HG02973 (cell line): ENCODE measurements around the gene CBX6.

Experiments
- ATAC-seq: cut with Tn5 transposase; IDR thresholded peaks from one replicate; pipeline ENCODE4 v1.9.1; 2021; ENCODE audit warnings: moderate library complexity; ENCODE audit not compliant: unreplicated experiment

The CBX6 gene

DNA sequence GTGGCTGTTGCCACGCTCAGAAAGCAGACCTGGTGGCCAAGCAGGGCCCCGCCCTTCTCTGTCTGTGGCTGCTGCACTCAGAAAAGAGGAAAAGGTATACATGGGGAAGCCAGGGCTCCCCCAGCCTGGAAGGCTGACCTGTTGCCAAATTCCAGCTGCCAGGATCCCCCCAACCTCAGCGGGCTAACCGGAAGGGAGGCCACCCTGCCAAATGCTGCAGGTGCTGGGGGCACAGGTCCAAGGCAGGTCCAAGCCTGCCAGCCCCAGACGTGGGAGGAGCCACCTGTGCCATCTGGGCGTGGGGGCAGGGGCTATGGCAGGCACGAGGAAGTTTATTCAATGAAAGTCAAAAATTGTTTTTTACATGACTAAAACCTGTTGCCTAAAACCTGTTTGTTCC is 30.8 kb downstream of the CBX6 start:
- ATAC-seq: no peak

DNA sequence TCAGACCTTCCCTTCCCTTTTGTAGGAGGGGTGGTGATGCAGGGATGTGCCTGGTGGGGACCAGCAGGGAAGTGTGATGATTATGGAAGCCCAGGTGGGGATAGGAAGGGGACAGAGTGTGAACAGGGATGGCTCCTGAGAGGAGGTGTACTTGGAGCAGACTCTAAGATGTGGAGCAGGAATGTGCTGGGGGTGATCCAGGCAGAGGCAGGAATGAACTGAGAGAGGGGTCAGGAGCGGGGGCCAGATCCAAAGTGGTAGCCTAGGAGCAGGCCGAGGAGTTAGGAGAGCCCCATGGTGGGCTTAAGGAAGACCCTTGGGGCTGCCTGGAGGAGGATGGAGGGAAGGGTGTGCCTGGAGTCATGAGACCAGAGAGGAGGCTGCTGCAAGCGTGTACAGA is 31.9 kb downstream of the CBX6 start:
- no peak for ATAC-seq

DNA sequence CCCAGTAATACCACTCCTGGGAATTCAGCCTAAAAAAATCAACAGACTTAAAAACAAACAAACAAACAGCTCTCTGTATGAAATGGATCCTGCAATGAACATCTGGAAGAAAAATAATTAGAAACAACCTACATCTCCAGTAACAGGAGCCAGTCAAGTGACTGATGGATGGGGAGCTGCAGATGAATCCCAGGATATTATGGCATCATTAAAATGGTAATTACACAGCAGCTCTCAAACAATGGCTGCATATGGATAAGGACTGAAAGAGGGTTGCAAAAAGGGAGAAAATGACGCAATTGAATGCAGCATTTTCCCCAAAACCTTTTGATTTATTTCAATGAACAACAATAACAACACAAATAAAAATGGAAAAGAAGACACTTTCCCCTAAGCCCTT is 32.3 kb downstream of the CBX6 start:
- no peak for ATAC-seq

DNA sequence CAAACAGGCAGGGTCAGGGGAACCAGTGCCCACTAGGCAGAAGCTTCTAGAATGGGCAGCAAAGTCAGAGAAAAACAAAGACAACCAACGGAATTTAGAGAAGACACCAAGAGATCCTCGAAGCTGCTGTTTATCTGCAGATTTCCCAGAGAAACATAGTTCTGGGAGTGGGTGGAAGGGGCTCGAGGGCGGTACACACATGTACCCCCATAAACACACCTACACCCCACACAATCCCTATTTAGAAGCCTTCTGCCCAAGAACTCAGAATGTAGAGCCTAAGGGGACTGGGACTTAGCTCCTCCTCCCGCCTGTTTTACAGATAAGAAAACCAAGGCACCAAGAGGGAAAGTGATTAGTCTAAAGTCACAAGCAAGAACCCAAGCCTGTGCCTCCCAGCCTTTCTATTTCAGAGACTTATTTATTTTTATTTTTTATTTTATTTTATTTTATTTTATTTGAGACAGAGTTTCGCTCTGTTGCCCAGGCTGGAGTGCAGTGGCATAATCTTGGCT is 34.5 kb downstream of the CBX6 start:
- no peak for ATAC-seq

DNA sequence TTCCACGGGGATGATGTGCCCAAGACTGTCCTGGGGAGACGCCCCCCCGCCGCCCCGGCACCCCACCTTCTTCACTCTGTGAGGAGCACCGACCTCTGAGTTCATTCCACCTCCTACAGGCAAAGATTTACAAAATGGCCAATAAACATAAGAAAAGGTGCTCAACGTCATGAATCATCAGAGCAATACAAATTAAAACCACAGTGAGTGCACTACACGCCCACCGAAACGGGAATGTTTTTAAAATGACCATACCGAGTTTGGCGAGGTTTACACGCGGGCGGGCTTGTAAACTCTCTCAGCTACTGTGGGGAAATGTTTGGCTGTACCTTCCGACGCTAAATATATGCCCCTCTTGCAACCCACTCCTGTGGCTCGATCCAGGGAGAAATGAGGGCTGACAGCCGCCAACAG is 36.1 kb downstream of the CBX6 start:
- no peak for ATAC-seq

DNA sequence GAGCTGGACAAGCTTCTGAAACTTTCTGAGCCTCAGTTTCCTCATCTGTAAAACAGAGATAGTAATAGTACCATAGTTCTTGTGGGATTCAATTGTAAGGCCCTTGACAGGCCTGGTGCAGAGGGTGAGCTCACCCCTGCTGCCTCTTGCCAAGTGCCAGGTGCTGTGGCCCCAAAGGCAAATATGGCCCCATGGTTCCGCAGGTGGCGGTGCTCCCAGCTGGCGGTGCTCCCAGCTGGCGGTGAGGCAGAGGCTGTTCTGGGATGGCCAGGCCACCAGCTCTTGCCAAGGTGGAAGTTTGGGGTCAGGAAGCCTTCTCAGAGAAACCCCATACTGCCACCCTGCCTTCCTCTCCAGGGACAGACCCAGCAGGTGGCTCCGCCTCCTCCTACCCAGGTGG is 37.0 kb downstream of the CBX6 start:
- no peak for ATAC-seq

DNA sequence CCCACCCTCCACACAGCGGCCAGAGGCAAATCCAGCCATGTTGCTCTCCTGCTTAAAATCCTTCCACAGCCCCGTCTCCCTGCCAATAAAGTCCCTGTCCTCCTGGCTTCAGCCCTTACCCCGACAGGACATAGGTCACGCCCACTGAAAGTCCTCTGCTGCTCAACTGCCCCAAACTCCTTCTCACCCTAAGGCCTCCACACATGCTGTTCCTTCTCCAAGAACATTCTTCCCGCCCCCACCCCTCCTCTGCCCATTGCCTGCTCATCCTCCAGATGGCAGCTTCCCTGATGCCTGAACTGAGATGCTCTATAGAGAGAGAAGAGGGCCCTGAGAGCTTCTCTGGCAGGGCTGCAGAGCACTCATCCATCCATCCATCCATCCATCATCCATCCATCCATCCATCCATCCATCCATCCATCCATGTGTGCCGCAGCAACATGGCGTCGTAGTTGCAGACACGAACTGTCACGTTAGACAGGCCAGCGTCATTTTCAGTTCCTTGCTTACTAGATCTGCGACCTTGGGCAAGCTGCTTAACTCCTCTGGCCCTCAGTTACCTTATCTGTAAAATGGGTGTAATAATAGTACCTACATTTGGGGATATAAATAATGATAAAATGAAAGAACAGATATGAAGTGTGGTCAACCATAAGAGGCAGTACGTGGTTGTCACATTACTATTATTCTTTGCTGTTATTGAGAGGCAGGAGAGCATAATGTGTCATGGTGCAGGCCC is 37.6 kb downstream of the CBX6 start:
- ATAC-seq: no peak

DNA sequence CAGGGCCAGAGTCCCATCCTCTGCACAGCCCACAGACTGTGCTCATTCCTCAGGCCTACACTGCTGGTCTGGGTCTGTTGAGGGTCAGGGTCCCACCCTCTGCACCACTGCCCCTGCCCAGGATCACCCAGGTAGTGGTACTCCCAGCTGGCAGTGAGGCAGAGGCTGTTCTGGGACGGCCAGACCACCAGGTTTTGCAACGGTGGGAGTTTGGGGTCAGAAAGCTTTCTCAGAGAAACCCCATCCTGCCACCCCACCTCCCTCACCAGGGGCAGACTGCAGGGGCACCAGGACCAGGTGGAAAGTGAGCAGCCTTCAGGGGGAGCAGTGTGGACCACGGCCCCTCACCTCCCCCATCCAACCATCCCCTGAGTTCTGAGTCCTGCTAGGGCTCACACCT is 39.0 kb downstream of the CBX6 start:
- ATAC-seq: no peak

DNA sequence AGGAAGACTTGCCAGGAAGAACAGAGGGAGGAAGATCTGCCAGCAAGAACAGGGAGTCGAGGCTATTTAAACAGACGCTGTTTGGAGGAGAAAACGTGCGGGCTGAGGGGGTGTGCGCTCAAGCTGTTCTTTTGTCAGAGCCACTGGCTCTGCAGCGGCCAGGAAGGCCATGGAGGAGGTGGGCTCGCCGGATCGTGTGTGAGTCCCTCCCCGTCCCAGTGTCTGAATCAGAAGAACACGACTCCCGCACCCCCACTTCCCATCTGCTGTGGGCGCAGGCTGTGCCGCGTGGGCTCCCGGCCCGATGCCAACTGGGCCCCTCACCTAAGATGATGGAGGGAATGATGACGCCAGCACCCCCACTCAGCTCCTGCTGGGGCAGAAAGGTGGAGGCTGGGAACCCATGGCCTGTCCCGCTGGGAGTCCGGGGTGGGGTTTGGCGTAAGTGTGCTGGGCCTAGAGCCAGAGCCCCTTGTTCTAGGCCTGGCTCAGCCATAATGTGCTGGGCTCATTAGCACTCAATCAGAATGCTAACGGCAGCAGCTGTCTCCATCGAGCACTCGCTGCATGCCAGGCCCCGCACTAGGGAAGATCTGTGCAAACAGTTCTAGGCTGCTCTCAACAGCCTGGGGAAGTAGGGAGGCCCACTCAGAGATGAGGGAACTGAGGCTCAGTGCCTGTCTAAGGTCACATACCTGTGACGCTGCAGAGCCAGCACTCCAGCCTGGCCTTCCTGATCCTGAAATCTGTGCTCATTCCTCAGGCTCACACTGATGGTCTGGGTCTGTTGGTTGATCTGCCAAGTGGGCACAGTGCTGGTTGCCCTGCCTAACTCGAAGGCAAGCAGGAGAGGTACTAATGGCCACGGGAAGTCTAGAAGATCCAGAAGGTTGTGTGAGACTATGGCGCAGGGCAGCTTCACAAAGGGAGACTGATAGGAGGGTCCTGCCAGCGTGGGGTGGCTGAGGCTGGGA is 39.7 kb downstream of the CBX6 start:
- ATAC-seq: no peak

DNA sequence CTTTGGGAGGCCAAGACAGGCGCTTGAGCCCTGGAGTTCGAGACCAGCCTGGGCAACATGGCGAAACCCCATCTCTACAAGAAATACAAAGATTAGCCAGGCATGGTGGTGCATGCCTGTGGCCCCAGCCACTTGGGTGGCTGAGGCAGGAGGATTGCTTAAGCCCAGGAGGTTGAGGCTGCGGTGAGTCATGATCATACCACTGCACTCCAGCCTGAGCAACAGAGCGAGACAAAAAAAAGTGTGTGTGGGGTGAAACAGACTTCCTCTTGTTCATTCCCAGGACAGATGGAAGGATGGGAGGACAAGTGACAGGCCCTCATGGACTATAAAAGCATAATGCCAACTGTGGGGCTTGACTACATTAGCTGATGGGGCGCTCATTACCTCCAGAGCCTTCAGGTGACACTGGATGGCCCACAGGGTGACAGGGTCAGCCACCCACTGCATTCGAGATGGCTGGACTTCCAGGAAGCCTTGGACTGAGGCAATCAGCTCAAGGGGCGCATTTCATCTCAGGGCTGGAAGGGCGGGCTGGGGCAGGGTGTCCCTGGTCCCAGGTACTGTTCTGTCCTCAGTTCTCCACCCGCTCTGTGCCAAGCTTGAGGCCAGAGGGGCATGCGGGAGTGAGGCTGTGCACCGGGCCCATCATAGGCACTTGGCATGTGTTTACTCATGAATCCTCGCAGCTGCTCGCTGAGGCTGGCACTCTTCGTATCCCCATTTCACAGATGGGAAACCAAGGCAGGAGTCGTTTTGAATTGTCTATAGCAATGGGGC is 40.7 kb downstream of the CBX6 start:
- ATAC-seq: no peak

DNA sequence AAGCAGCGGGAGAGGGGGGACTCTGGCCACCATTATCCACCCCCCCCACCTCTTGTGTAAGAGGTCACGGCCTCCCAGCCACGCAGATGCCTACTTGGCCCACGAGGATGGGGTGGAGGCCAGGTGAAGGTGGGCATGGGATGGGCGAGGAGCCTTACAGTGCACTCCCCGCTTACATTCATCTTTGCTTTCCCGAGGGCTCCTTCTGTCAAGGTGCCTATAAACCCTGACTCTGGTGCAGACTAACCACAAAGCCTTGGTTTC is 41.2 kb downstream of the CBX6 start:
- no peak for ATAC-seq

DNA sequence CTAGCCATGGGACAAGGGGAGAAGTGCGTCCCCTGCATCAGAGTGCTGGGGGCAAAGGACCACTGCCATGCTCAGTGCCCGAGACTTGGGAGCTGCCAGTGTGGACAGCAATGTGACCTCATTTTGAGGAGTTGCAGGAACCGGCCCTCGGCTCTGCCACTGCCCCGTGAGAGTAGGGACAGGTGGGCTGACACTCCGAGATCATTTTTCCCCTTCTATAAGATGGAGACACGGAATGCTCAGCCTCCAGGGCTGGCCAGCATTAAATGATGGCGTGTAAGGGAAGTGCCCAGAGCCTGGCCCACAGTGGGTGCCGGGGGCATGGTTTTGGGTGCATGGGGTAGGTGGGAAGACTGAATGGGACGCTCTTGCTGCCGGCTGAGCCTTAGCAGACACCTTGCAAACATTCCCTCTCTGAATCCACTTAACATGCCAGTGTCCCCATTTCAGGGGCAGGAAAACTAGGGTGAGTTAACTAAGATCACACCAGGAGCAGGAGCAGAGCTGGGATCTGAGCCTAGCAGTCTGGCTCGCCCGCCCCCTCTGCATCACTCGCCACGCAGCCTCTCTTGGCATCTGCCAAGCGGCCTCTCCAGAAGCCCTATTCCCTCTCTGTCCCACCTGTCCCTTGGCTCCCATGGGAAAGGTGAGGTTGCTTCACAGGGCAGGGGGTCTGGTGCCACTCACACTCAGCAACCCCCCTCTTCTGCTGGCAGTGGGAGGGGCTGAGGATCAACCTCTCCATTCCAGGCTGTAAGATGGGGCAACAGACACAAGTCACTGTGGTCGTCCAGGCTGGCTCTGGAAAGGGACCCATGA is 41.8 kb downstream of the CBX6 start:
- ATAC-seq: no peak

DNA sequence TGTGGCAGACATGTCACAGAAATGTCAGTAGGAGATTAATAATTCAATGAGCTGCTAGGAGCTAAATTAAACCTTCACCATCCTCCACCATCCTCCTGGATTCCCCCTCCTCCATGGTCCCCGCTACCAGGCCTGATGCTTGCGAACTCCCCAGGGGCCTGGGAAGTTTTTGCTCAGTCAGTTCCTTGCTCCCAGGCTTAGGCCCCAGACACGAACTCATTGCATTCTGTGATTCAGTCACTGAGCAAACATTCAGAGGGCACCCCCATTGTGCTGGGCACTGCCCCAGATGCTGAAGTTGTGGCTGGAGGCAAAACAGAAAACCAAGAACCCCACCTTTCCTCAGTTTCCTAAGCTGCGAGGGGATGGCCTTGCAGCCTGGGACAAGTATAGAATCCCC is 42.5 kb downstream of the CBX6 start:
- no peak for ATAC-seq

DNA sequence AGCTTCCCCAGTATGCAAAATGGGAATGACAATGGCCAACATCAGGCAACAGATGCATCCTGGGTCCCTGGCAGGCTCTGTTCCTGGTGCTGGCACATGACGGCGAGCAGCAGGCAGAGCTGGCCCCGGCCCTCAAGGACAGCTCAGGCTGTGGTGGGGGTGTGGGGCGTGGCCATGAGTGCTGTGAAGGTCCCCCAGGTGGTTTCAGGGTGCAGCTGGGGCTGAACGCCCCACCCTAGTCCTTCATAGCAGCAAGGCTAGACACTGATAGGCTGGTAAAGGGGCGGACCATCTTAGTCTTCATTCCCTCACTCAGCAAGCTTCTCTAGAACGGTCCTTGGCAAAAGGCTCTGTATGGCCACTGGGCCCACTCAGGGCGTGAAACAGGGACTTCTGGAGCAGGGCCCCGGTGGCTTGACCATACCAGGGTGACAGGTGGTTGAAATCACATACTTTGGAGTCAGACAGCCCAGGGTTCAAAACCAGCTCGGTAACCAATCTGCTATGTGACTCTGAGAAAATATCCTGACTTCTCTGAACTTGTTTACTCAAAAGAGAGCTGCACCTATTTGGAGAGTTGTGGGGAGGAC is 43.3 kb downstream of the CBX6 start:
- no peak for ATAC-seq

DNA sequence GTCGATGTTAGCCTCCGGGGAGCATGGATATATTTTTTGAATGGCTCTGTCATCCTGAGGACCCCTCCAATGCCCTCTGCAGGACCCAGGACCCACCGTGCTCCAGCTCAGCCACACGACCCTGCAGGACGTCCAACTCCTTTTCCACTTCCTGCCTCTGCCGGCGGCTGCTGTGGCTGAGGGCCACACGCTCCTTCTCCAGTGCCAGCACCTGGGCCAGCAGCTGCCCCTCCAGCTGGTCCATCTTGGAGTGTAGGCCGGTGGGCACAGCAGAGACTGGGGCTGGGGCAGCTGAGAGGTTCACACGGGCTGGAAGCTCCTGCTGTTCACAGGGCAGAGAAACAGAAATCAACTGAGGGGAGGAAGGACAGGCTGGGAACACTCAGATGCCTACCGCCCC is 43.8 kb downstream of the CBX6 start:
- ATAC-seq: no peak

DNA sequence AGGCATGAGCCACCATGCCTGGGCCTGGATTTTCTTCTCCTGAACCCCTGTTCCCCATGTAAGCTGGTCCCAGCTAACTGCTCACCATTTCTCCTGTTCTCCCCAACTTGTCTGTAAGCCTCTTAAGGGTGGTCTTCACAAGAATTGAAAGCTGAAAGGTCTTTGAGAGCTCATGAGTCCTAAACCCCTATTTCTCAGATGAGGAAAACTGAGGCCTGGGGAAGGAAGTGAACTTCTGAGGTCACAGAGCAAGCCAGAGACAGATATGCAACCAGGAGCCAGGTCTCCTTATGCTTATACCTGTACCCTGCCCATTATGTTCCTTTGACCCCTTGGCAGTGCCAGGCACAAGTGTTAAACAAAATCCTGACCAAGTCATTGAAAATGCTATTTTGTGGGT is 44.5 kb downstream of the CBX6 start:
- no peak for ATAC-seq

DNA sequence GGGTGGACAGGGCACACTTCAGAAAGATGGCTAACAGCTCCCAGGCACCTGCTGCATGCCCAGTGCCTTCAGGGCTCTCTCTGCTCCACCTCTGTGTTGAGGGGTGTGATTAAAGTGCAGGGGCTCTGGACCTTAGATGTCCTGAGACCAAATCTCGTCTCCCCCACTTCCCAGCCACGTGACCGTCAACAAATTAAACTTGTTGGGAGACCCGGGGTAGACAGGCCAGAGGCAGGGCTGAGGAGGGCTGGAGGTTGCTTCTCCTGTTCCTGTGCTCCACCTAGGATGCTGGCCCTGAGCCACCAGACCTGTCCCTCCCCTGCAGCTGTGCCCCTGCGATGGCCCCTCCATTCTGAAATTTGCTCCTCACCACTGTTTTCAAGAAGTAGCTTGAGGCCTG is 45.2 kb downstream of the CBX6 start:
- ATAC-seq: no peak

DNA sequence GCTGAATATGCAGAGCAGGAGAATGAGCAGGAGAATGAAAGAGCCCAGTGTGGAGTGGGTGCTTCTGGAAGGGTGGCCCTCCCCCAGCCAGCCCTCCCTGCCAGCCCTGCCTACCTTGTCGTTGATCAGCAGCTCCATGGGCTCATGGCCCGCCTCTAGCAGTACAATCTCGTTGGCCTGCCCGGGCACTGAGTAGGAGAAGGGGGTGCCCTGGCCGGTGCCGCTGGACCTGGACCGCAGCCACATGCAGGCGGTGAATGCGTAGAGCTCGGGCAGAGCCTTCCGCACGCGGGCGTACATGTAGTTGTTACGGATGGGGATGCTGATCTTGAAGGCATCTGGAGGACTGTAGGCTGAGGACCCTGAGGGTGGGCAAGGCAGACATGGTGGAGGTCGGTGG is 45.6 kb downstream of the CBX6 start:
- no peak for ATAC-seq

DNA sequence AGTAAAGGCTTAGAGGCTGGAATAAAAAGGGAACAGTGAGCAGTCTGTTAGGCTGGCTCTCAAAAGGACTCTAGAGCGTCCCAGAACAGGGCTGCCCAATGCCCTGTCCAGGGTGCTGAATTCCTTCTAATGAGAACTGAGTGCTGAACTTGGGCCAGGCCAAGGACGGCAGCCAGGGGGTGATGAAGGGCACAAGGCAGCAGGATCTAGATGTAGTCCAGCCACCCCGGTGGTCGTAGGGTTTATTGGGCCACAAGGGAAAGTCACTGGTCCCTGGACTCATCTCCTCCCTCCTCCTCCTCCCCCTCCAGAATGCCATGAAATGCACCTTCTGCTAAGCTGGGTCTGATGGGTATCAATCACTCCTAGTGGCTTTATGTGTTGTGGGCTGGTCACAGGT is 47.4 kb downstream of the CBX6 start:
- no peak for ATAC-seq

DNA sequence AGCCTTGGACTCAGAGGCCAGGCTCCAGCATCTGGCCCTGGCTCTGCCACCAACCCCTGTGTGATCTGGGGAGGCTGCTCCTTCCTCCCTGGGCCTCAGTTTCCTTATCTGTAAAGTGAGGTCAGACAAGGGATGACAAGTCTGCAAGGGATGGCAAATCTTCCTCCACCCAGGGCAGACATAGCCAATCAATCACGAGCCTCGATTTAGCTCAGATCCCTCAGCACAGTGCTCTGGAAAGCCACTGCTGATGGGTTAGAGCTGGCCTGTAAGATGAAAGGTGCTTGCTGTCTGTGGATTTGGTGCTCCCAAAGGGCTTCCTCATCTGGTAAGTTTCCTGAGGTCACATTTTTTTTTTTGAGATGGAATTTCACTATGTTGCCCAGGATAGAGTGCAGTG is 48.4 kb downstream of the CBX6 start:
- no peak for ATAC-seq
